H1 (cell line): ENCODE measurements around the gene EEIG2. TPM values are rescaled to one million over a fixed set of nuclear protein-coding genes. Genes with fewer than 3 reads are reported as not detected.

Source experiments
- CTCF ChIA-PET: fragments of 300-600 bp; sonication (Branson Sonifier 250); formaldehyde crosslinking; loops from one replicate; lab custom pipeline; 2021; ENCODE audit not compliant: partially characterized antibody; lab: Charles Lee
- POLR2A ChIA-PET: fragments of 300-600 bp; sonication (Branson Sonifier 250); formaldehyde crosslinking; loops from one replicate; lab custom pipeline; 2021; ENCODE audit warnings: inconsistent platforms; ENCODE audit not compliant: partially characterized antibody; lab: Charles Lee
- DNase-seq, 2 experiments: peaks; one replicate each; pipeline versions ENCODE4 v3.0.0 to v3.0.0-alpha.2; 2010 to 2022; ENCODE audit warnings: low spot score in 2 of 2, low read depth in 1 of 2, mixed read lengths in 1 of 2
- FAIRE-seq: peaks from 2 replicates; lab custom pipeline; 2011; peaks lifted over from hg19 to GRCh38; lab: Jason Lieb, UNC
- H2AFZ ChIP-seq: 2 replicates; pipeline ENCODE4 v1.8.1; 2012; ENCODE audit warnings: low read length, inconsistent platforms
- H2AK5ac ChIP-seq: 2 replicates; pipeline ENCODE4 v1.6.1; 2013; ENCODE audit warnings: low read depth, low read length
- H2BK120ac ChIP-seq: replicated peaks from 2 replicates; pipeline ENCODE3; 2013; ENCODE audit warnings: low read depth, low read length, inconsistent platforms
- H2BK12ac ChIP-seq: 2 replicates; pipeline ENCODE4 v1.6.1; 2013; ENCODE audit warnings: low read depth, low read length
- H2BK15ac ChIP-seq: 2 replicates; pipeline ENCODE4 v1.6.1; 2013; ENCODE audit warnings: low read length
- H2BK20ac ChIP-seq: 2 replicates; pipeline ENCODE4 v1.6.1; 2013; ENCODE audit warnings: low read length
- H2BK5ac ChIP-seq: 2 replicates; pipeline ENCODE4 v1.6.1; 2013; ENCODE audit warnings: low read depth, low read length
- H3K14ac ChIP-seq: 2 replicates; pipeline ENCODE4 v1.6.1; 2013; ENCODE audit warnings: inconsistent platforms; ENCODE audit not compliant: insufficient read length
- H3K18ac ChIP-seq: 2 replicates; pipeline ENCODE4 v1.6.1; 2013; ENCODE audit warnings: low read length; ENCODE audit errors: extremely low read depth
- H3K23ac ChIP-seq: 2 replicates; pipeline ENCODE4 v1.6.1; 2013; ENCODE audit warnings: inconsistent platforms; ENCODE audit not compliant: insufficient read length
- H3K23me2 ChIP-seq: 2 replicates; pipeline ENCODE4 v1.6.1; 2013; ENCODE audit warnings: low read depth, low read length
- H3K27ac ChIP-seq: 2 replicates; pipeline ENCODE4 v1.6.1; 2011; ENCODE audit warnings: low read depth, low read length, inconsistent platforms
- H3K27me3 ChIP-seq, 4 experiments: replicated peaks in 1 of 4; 1 replicate in 1 of 4; 2 replicates in 3 of 4; pipeline versions ENCODE4 v1.6.1 to v1.8.1; 2011 to 2013; ENCODE audit warnings: low read length in 3 of 4, mild to moderate bottlenecking in 3 of 4, inconsistent platforms in 2 of 4, mixed read lengths in 2 of 4, moderate library complexity in 1 of 4; ENCODE audit not compliant: control insufficient read depth in 3 of 4, insufficient read depth in 3 of 4; ENCODE audit errors: extremely low read depth in 1 of 4
- H3K36me3 ChIP-seq, 4 experiments: 2 replicates each; pipeline versions ENCODE4 v1.6.1 to v1.8.1; 2011 to 2013; ENCODE audit warnings: mild to moderate bottlenecking in 4 of 4, low read length in 3 of 4, moderate library complexity in 2 of 4, control low read depth in 1 of 4, inconsistent platforms in 1 of 4; ENCODE audit not compliant: insufficient read depth in 4 of 4, control insufficient read depth in 2 of 4
- H3K4ac ChIP-seq: replicated peaks from 2 replicates; pipeline ENCODE3; 2013; ENCODE audit warnings: low read length, low read depth, mixed read lengths, inconsistent platforms; ENCODE audit not compliant: insufficient read length
- H3K4me1 ChIP-seq, 4 experiments: replicated peaks in 1 of 4; 1 replicate in 1 of 4; 2 replicates in 3 of 4; pipeline versions ENCODE4 v1.6.1 to v1.8.1; 2011 to 2013; ENCODE audit warnings: low read length in 3 of 4, inconsistent platforms in 2 of 4, mixed read lengths in 1 of 4; ENCODE audit not compliant: insufficient read depth in 4 of 4, control insufficient read depth in 3 of 4
- H3K4me2 ChIP-seq, 2 experiments: 2 replicates each; pipeline versions ENCODE4 v1.6.1 to v1.8.1; 2011 to 2013; ENCODE audit warnings: low read depth in 2 of 2, low read length in 2 of 2, control low read depth in 1 of 2, inconsistent platforms in 1 of 2, mild to moderate bottlenecking in 1 of 2; ENCODE audit not compliant: insufficient read depth in 1 of 2
- H3K4me3 ChIP-seq, 4 experiments: fragments of 200-600, 300-600 bp in 1 of 4; sonication (generic), shearing (Covaris generic), sonication (Bioruptor Twin) in 1 of 4; 2 replicates each; pipeline versions ENCODE4 v1.5.1 to v1.8.1; 2011 to 2016; ENCODE audit warnings: low read length in 4 of 4, low read depth in 3 of 4, control low read depth in 2 of 4, inconsistent platforms in 2 of 4, mild to moderate bottlenecking in 2 of 4, mixed read lengths in 1 of 4, moderate library complexity in 1 of 4; ENCODE audit not compliant: insufficient read depth in 2 of 4; ENCODE audit errors: extremely low read depth in 1 of 4
- H3K56ac ChIP-seq: replicated peaks from 2 replicates; pipeline ENCODE3; 2013; ENCODE audit warnings: low read depth, mild to moderate bottlenecking, mixed read lengths, low read length, inconsistent platforms; ENCODE audit not compliant: insufficient read length
- H3K79me1 ChIP-seq: 2 replicates; pipeline ENCODE4 v1.6.1; 2013; ENCODE audit warnings: low read depth, low read length, control low read depth
- H3K79me2 ChIP-seq, 2 experiments: 2 replicates each; pipeline versions ENCODE4 v1.6.1 to v1.8.1; 2012 to 2013; ENCODE audit warnings: low read length in 2 of 2, mild to moderate bottlenecking in 2 of 2, inconsistent platforms in 1 of 2; ENCODE audit not compliant: insufficient read depth in 2 of 2, control insufficient read depth in 1 of 2
- H3K9ac ChIP-seq, 4 experiments: replicated peaks in 1 of 4; 1 replicate in 1 of 4; 2 replicates in 3 of 4; pipeline versions ENCODE4 v1.6.1 to v1.8.1; 2011 to 2013; ENCODE audit warnings: low read depth in 3 of 4, low read length in 3 of 4, control low read depth in 2 of 4, mild to moderate bottlenecking in 2 of 4, moderate library complexity in 2 of 4, inconsistent platforms in 1 of 4; ENCODE audit errors: extremely low read depth in 1 of 4
- H3K9me3 ChIP-seq, 2 experiments: 2 replicates each; pipeline versions ENCODE4 v1.6.1 to v1.8.1; 2012 to 2013; ENCODE audit warnings: mild to moderate bottlenecking in 2 of 2, moderate library complexity in 2 of 2, control low read depth in 1 of 2, inconsistent platforms in 1 of 2, low read depth in 1 of 2, low read length in 1 of 2, mixed read lengths in 1 of 2; ENCODE audit not compliant: insufficient read depth in 2 of 2
- H4K20me1 ChIP-seq, 2 experiments: replicated peaks in 1 of 2; 2 replicates each; pipeline versions ENCODE3 to v1.8.1; 2011 to 2013; ENCODE audit warnings: inconsistent platforms in 2 of 2, low read length in 2 of 2, mild to moderate bottlenecking in 1 of 2; ENCODE audit not compliant: insufficient read depth in 2 of 2, control insufficient read depth in 1 of 2
- H4K5ac ChIP-seq: 2 replicates; pipeline ENCODE4 v1.6.1; 2013; ENCODE audit warnings: low read length, low read depth, mixed read lengths, inconsistent platforms; ENCODE audit not compliant: insufficient read length
- H4K8ac ChIP-seq: 2 replicates; pipeline ENCODE4 v1.8.0; 2013; ENCODE audit warnings: mild to moderate bottlenecking, moderate library complexity, low read length, inconsistent platforms; ENCODE audit not compliant: insufficient read depth; ENCODE audit errors: extremely low read depth
- H4K91ac ChIP-seq: replicated peaks from 2 replicates; pipeline ENCODE3; 2013; ENCODE audit warnings: low read length, mixed read lengths, inconsistent platforms; ENCODE audit not compliant: insufficient read length
- BRCA1 ChIP-seq: IDR thresholded peaks from 2 replicates; pipeline ENCODE4 v1.6.1; 2012; ENCODE audit warnings: low read depth, low read length, improper control_type of control experiment
- HDAC6 ChIP-seq: IDR thresholded peaks from one replicate; pipeline ENCODE4 v1.7.1; 2012; ENCODE audit warnings: low read depth, mild to moderate bottlenecking, inconsistent platforms, low read length, moderate library complexity
- MAFK ChIP-seq: IDR thresholded peaks from 2 replicates; pipeline ENCODE4 v1.6.1; 2012; ENCODE audit warnings: low read depth, mild to moderate bottlenecking, improper control_type of control experiment, low read length
- RXRA ChIP-seq: IDR thresholded peaks from 2 replicates; pipeline ENCODE4 v1.6.1; 2011; ENCODE audit warnings: low read depth, mild to moderate bottlenecking, low read length, moderate library complexity; ENCODE audit not compliant: insufficient read depth
- TAF1 ChIP-seq: IDR thresholded peaks from 2 replicates; pipeline ENCODE4 v1.6.1; 2011; ENCODE audit warnings: mild to moderate bottlenecking, low read depth, low read length
- TCF12 ChIP-seq: IDR thresholded peaks from 2 replicates; pipeline ENCODE4 v1.6.1; 2011; ENCODE audit warnings: low read depth, mild to moderate bottlenecking, low read length
- WGBS, 2 experiments: shearing (Covaris generic) in 1 of 2; methylation state at CpG; one replicate each; pipeline versions ENCODE4 v1.1.6 to v1.1.7; 2013 to 2015; ENCODE audit warnings: low lambda C conversion rate in 2 of 2, mixed read lengths in 2 of 2, inconsistent platforms in 1 of 2, low coverage in 1 of 2, missing lambda C conversion rate in 1 of 2; ENCODE audit not compliant: insufficient replicate concordance in 2 of 2, insufficient coverage in 1 of 2, insufficient read length in 1 of 2; ENCODE audit errors: extremely low coverage in 1 of 2, missing lambda C conversion rate in 1 of 2; 5-methylcytosine and 5-hydroxymethylcytosine counted together
- polyA plus RNA-seq, 7 experiments: library from polyadenylated mRNA; depleted of rRNA in 3 of 7; stranded (reverse) in 5 of 7; unstranded in 2 of 7; fragments of >200 nt in 5 of 7; fragments of 200-250 nt in 2 of 7; gene quantifications; 1 replicate in 5 of 7; 2 replicates in 1 of 7; 4 replicates in 1 of 7; pipeline versions ENCODE4 v1.2.1 to v1.2.3, GENCODE V29; 2011 to 2013; ENCODE audit warnings: missing spikeins in 2 of 7, mixed read lengths in 2 of 7
- total RNA-seq: library from RNA; stranded (reverse); fragmentation: NEBNext Ultra II Directional; extraction: Animal tissue kit (Norgen Biotek cat#: 25700); gene quantifications from 2 replicates; pipeline ENCODE4 v1.2.1, GENCODE V29; 2021

Gene EEIG2
- total and polyA plus RNA-seq, 2 of the 8 experiments (the other 6 are each of a cell fraction or from before 2014, with no cell fraction given) = 6.1 to 20.1 TPM

- Histone ChIP-seq H3K4ac (no peak overlapping the region), H3K4me3 (no peak overlapping the region), H3K79me1 (no peaks in the 10 kb centered on the region), H3K36me3 (no peaks in the 10 kb centered on the region), H2AFZ (no peak overlapping the region), H3K56ac (no peak overlapping the region), H3K9ac (no peak overlapping the region), H3K18ac (no peak overlapping the region), H3K27me3 (no peaks in the 10 kb centered on the region), H4K8ac (no peak overlapping the region), H2BK12ac (no peak overlapping the region), H3K23me2 (no peaks in the 10 kb centered on the region), H3K4me2 (no peak overlapping the region), H2BK5ac (no peak overlapping the region), H2BK20ac (no peak overlapping the region), H2BK120ac (no peak overlapping the region), H4K91ac (no peak overlapping the region), H3K14ac (no peak overlapping the region), H3K23ac (no peak overlapping the region), H2BK15ac (no peak overlapping the region), H3K4me1 (peaks cover 0 to 5% (median 1%) of the 10 kb centered on the region in 4 experiments; a peak in 3 of 7 replicates), H3K79me2 (no peaks in the 10 kb centered on the region), H2AK5ac (no peak overlapping the region), H3K27ac (no peak overlapping the region), H3K9me3 (no peaks in the 10 kb centered on the region), H4K5ac (no peak overlapping the region), H4K20me1 (no peaks in the 10 kb centered on the region)
- no peak for DNase-seq
- WGBS, 2 experiments = 89% methylated on average over 4 of the region's 4 CpGs; no CpG with 5 or more reads in 1 of the 2 experiments
- no peak for TF ChIP-seq MAFK
- no peak for TF ChIP-seq TAF1
- no peak for TF ChIP-seq RXRA
- no peak for TF ChIP-seq TCF12
- TF ChIP-seq HDAC6 = no peak
- no peak for TF ChIP-seq BRCA1
- ChIA-PET CTCF (no interaction called here), POLR2A (no interaction called here)
- no peak for FAIRE-seq
These were observed 6.0 kb upstream of the EEIG2 start for GRCh38 chr1:108553905-108554304.
